HEK293T (cell line): ENCODE data around the gene PLA2G12B.

Experiments
- CTBP1 ChIP-seq: fragments of 450-650 bp; IDR thresholded peaks from 2 replicates; pipeline ENCODE4 v1.6.1; 2016; ENCODE audit warnings: borderline replicate concordance
- FOXA1 ChIP-seq: fragments of 450-650 bp; IDR thresholded peaks from 2 replicates; pipeline ENCODE4 v1.6.1; 2016; ENCODE audit warnings: mild to moderate bottlenecking
- FOXK2 ChIP-seq: fragments of 450-650 bp; IDR thresholded peaks from 2 replicates; pipeline ENCODE4 v1.6.1; 2016; ENCODE audit warnings: mild to moderate bottlenecking
- FOXM1 ChIP-seq: fragments of 450-650 bp; IDR thresholded peaks from 2 replicates; pipeline ENCODE4 v1.6.1; 2017; ENCODE audit warnings: mild to moderate bottlenecking, borderline replicate concordance
- SP1 ChIP-seq: fragments of 450-650 bp; IDR thresholded peaks from 2 replicates; pipeline ENCODE4 v1.6.1; 2017
- TARDBP ChIP-seq: fragments of 450-650 bp; IDR thresholded peaks from 2 replicates; pipeline ENCODE4 v1.6.1; 2016
- ZNF384 ChIP-seq: fragments of 450-650 bp; IDR thresholded peaks from 2 replicates; pipeline ENCODE4 v1.6.1; 2016

DNA sequence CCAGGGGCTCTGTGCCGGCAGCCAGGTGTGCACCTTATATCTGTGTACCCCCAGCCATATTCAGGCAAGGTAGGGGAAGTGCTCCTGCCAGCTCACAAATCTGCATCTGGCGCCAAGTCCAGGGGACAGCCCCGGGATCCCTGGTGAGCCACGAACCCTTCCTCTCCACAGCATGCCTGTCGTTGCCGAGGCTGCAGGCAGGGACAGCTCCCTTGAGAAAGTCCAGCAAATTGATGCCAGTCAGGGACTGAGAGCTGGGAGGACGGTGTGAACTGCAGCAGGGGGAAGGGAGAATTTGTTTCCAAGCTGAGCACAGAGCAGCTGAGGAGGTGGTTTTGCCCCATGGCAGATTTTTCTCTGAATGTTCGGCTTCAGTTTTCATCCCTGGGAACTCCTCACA lies 919 bp downstream of the PLA2G12B start:
- TF ChIP-seq SP1 (no peak), CTBP1 (no peak), TARDBP (no peak), FOXM1 (no peak), FOXK2 (no peak), ZNF384 (no peak), FOXA1 (no peak)
